K562 (cell line): Measurements from ENCODE around the gene JAKMIP2. TPM values are rescaled to one million over a fixed set of nuclear protein-coding genes. Genes with fewer than 3 reads are reported as not detected.

ENCODE experiments used
- ATAC-seq: fragments of 200-7000 bp; cut with Tn5 transposase; 3 replicates; pipeline ENCODE4 v1.9.1; 2020; ENCODE audit warnings: moderate library complexity
- BruUV-seq: library from RNA; stranded (reverse); fragments of 400-500 nt; replicated peaks from 2 replicates; lab custom pipeline; 2021; lab: Mats Ljungman, UMichigan
- CTCF ChIA-PET: fragments of 300-600 bp; formaldehyde crosslinking; extraction: SDS; loops from one replicate; lab custom pipeline; 2021; ENCODE audit warnings: low intra/inter-chr PET ratio; lab: Yijun Ruan, JAX
- POLR2A ChIA-PET: fragments of 300-600, 350-650 bp; sonication (Branson Sonifier 250); formaldehyde crosslinking; extraction: SDS; loops from one replicate; lab custom pipeline; 2021; ENCODE audit warnings: antibody characterized with exemption, inconsistent platforms; lab: Yijun Ruan, JAX
- DNase-seq, 4 experiments: peaks; one replicate each; pipeline versions ENCODE4 v3.0.0 to v3.0.0-alpha.2; 2011 to 2018; ENCODE audit warnings: low spot score in 3 of 4, mixed read lengths in 3 of 4; ENCODE audit errors: extremely low read depth in 1 of 4
- FAIRE-seq: peaks from 2 replicates; lab custom pipeline; 2011; peaks lifted over from hg19 to GRCh38; lab: Jason Lieb, UNC
- H2AFZ ChIP-seq: 2 replicates; pipeline ENCODE4 v1.6.0; 2011; ENCODE audit warnings: low read depth, low read length, control low read depth, inconsistent platforms
- H3K27ac ChIP-seq: fragments of 200-600 bp; 3 replicates; pipeline ENCODE4 v1.8.0; 2011; ENCODE audit warnings: low read depth, mild to moderate bottlenecking, control low read depth, inconsistent platforms, low read length, moderate library complexity, mixed read lengths; ENCODE audit errors: extremely low read depth
- H3K27me3 ChIP-seq, 2 experiments: fragments of 300-600 bp in 1 of 2; 2 replicates in 1 of 2; 3 replicates in 1 of 2; pipeline versions ENCODE4 v1.6.0 to v1.8.0; 2011; ENCODE audit warnings: inconsistent platforms in 2 of 2, low read length in 2 of 2, mild to moderate bottlenecking in 1 of 2, mixed read lengths in 1 of 2, moderate library complexity in 1 of 2; ENCODE audit not compliant: control insufficient read depth in 2 of 2, insufficient read depth in 2 of 2
- H3K36me3 ChIP-seq: fragments of 300-600 bp; 3 replicates; pipeline ENCODE4 v1.8.0; 2011; ENCODE audit warnings: mild to moderate bottlenecking, low read length, inconsistent platforms; ENCODE audit not compliant: control insufficient read depth, insufficient read depth
- H3K4me1 ChIP-seq, 2 experiments: fragments of 200-600 bp in 1 of 2; replicated peaks in 1 of 2; 2 replicates in 1 of 2; 3 replicates in 1 of 2; pipeline versions ENCODE4 v1.5.1 to v1.8.0; 2011; ENCODE audit warnings: inconsistent platforms in 2 of 2, low read length in 2 of 2, mild to moderate bottlenecking in 1 of 2, mixed read lengths in 1 of 2, moderate library complexity in 1 of 2; ENCODE audit not compliant: control insufficient read depth in 2 of 2, insufficient read depth in 2 of 2
- H3K4me2 ChIP-seq: 2 replicates; pipeline ENCODE4 v1.6.1; 2011; ENCODE audit warnings: low read length, control low read depth, inconsistent platforms, mixed read lengths; ENCODE audit not compliant: insufficient read depth
- H3K4me3 ChIP-seq: fragments of 200-600 bp; sonication (generic), shearing (Covaris generic); 2 replicates; pipeline ENCODE4 v1.5.1; 2016; ENCODE audit warnings: control low read depth, inconsistent platforms
- H3K79me2 ChIP-seq: fragments of 200-600 bp; 3 replicates; pipeline ENCODE4 v1.8.0; 2011; ENCODE audit warnings: low read length, inconsistent platforms; ENCODE audit not compliant: control insufficient read depth, insufficient read depth
- H3K9ac ChIP-seq, 2 experiments: 2 replicates each; pipeline versions ENCODE4 v1.6.0 to v1.6.1; 2011; ENCODE audit warnings: low read depth in 2 of 2, low read length in 2 of 2, control low read depth in 1 of 2, inconsistent platforms in 1 of 2, mild to moderate bottlenecking in 1 of 2, mixed read lengths in 1 of 2; ENCODE audit not compliant: insufficient read depth in 1 of 2
- H3K9me1 ChIP-seq: one replicate; pipeline ENCODE4 v1.6.0; 2011; ENCODE audit warnings: inconsistent platforms, mild to moderate bottlenecking, low read length, moderate library complexity; ENCODE audit not compliant: control insufficient read depth, insufficient read depth
- H3K9me3 ChIP-seq: replicated peaks from 2 replicates; pipeline ENCODE4 v1.5.1; 2011; ENCODE audit warnings: low read depth, low read length, inconsistent platforms; ENCODE audit not compliant: control insufficient read depth, insufficient read depth
- H4K20me1 ChIP-seq: replicated peaks from 2 replicates; pipeline ENCODE4 v1.6.1; 2011; ENCODE audit warnings: low read length, inconsistent platforms, mixed read lengths; ENCODE audit not compliant: control insufficient read depth, insufficient read depth
- PHF21A ChIP-seq: fragments of 450-650 bp; IDR thresholded peaks from 2 replicates; pipeline ENCODE4 v1.6.1; 2017; ENCODE audit warnings: low read depth, borderline replicate concordance
- PYGO2 ChIP-seq: fragments of 450-650 bp; IDR thresholded peaks from 2 replicates; pipeline ENCODE4 v1.6.1; 2016; ENCODE audit warnings: mild to moderate bottlenecking, missing genetic modification characterization, moderate library complexity, missing compliant biosample characterization
- ZC3H8 ChIP-seq: fragments of 450-650 bp; IDR thresholded peaks from 2 replicates; pipeline ENCODE4 v1.6.1; 2017
- ZNF143 ChIP-seq: sonication (generic); formaldehyde crosslinking; IDR thresholded peaks from 2 replicates; pipeline ENCODE4 v1.9.0; 2022; ENCODE audit warnings: mild to moderate bottlenecking, missing genetic modification reagents
- ZNF830 ChIP-seq: fragments of 250-450 bp; sonication (Bioruptor Pico); IDR thresholded peaks from 2 replicates; pipeline ENCODE4 v1.5.0; 2021; ENCODE audit warnings: mild to moderate bottlenecking
- ZZZ3 ChIP-seq: fragments of 450-650 bp; IDR thresholded peaks from 2 replicates; pipeline ENCODE4 v1.6.1; 2016; ENCODE audit warnings: antibody characterized with exemption, mild to moderate bottlenecking, moderate library complexity
- WGBS: fragments of 100-300 bp; shearing (Covaris generic); methylation state at CpG from one replicate; pipeline ENCODE4 v1.1.6; 2016; ENCODE audit warnings: low coverage, mixed read lengths; ENCODE audit not compliant: insufficient coverage; ENCODE audit errors: missing lambda C conversion rate; 5-methylcytosine and 5-hydroxymethylcytosine counted together
- in situ Hi-C: fragments of 300-500 bp; cut with MboI; formaldehyde crosslinking; loops from 4 replicates; pipeline ENCODE4 v1.15.0; 2018; ENCODE audit warnings: inconsistent platforms, mixed read lengths
- intact Hi-C: fragments of 100-400 bp; cut with micrococcal nuclease; formaldehyde crosslinking; loops from 2 replicates; pipeline ENCODE4 v1.14.2; 2022
- polyA plus RNA-seq, 8 experiments: library from polyadenylated mRNA; depleted of rRNA in 4 of 8; stranded (reverse) in 5 of 8; unstranded in 3 of 8; fragments of >200 nt; fragmentation: Nextera tagmentation in 2 of 8; fragmentation: Illumina TruSeq in 1 of 8; extraction: Ambion mirVana in 2 of 8; extraction: Trizol in 1 of 8; gene quantifications; 2 replicates each; pipeline versions ENCODE4 v1.2.1 to v1.2.3, GENCODE V29; 2011 to 2014; ENCODE audit warnings: inconsistent platforms in 1 of 8, missing spikeins in 1 of 8
- total RNA-seq, 7 experiments: library from RNA; depleted of rRNA in 6 of 7; stranded (reverse); fragments of >200 nt in 6 of 7; fragmentation: Illumina TruSeq in 2 of 7; extraction: Trizol in 2 of 7; gene quantifications; 2 replicates each; pipeline versions ENCODE4 v1.2.1 to v1.2.3, GENCODE V29; 2011 to 2021; ENCODE audit warnings: low replicate concordance in 1 of 7
- TF ChIP-seq, protein P1 (sequence below), 2 experiments: fragments of 450-650 bp; IDR thresholded peaks; 2 replicates each; pipeline ENCODE4 v1.6.1; 2016
- TF ChIP-seq, protein P2 (sequence below): IDR thresholded peaks from 2 replicates; pipeline ENCODE4 v1.6.1; 2016; ENCODE audit warnings: missing genetic modification characterization, missing compliant biosample characterization

The JAKMIP2 gene
- total and polyA plus RNA-seq, 9 of the 15 experiments (the other 6 are each of a cell fraction or from before 2014, with no cell fraction given): not detected

DNA sequence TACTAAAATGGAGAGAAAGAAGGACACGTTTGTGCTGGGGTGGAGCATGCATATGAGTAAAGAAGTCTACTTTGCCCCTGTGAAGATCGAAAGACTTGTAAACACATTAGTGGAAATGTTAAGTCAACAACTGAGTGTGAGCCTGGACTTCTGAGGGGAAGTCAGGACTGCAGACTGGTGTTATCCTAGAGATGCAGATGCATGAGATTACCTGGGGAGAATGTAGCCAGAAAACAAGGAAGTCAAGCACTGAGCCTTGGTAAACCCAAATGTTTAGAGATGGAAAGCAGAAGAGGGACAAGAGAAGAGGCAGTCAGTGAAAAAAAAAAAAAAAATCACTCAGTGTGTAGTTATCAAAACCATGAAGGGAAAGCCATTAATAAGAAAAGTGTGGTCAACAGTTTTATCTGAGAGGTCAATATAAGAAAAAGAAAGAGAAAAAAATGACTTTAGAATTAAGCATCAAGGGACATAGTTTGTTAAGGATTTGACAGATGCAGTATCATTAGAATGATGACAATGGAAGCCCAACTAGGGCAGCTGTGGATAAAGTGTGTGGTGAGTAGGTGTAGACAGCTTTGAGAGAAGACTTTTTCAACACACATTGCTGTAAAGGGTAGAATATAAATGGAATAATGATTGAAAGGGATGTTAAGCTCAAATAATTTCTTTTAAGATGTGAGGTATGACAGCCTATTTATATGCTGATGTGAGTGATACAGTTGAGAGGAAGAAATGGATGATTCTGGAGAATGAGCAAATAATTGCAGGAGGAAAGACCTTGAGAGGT is 22.2 kb downstream of the JAKMIP2 start:
- Histone ChIP-seq H3K79me2 (no peaks in the 10 kb centered on the region), H4K20me1 (no peaks in the 10 kb centered on the region), H3K9me3 (0 out of 2 replicates have a peak, but pooled peaks cover 2% of the 10 kb centered on the region), H3K4me1 (no peaks in the 10 kb centered on the region), H2AFZ (no peak overlapping the region), H3K27ac (no peak overlapping the region), H3K9ac (no peak overlapping the region), H3K4me3 (no peak overlapping the region), H3K4me2 (no peak overlapping the region), H3K36me3 (no peaks in the 10 kb centered on the region)
- ChIA-PET CTCF (no interaction called here), POLR2A (no interaction called here)
- BruUV-seq: no TSS peak
- in situ Hi-C loops: no loop called here
- intact Hi-C loops: no loop called here
- FAIRE-seq (no peak), DNase-seq (no peak)
- TF ChIP-seq ZNF143 (CRISPR knock-in tag) (no peak), ZC3H8 (no peak), ZNF830 (CRISPR knock-in tag) (no peak), PYGO2 (no peak), ZZZ3 (no peak), PHF21A (no peak)
- TF ChIP-seq, protein P1, sequence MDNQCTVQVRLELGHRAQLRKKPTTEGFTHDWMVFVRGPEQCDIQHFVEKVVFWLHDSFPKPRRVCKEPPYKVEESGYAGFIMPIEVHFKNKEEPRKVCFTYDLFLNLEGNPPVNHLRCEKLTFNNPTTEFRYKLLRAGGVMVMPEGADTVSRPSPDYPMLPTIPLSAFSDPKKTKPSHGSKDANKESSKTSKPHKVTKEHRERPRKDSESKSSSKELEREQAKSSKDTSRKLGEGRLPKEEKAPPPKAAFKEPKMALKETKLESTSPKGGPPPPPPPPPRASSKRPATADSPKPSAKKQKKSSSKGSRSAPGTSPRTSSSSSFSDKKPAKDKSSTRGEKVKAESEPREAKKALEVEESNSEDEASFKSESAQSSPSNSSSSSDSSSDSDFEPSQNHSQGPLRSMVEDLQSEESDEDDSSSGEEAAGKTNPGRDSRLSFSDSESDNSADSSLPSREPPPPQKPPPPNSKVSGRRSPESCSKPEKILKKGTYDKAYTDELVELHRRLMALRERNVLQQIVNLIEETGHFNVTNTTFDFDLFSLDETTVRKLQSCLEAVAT (IDR thresholded peaks at IDR 0.05): no peak
- TF ChIP-seq, protein P2, sequence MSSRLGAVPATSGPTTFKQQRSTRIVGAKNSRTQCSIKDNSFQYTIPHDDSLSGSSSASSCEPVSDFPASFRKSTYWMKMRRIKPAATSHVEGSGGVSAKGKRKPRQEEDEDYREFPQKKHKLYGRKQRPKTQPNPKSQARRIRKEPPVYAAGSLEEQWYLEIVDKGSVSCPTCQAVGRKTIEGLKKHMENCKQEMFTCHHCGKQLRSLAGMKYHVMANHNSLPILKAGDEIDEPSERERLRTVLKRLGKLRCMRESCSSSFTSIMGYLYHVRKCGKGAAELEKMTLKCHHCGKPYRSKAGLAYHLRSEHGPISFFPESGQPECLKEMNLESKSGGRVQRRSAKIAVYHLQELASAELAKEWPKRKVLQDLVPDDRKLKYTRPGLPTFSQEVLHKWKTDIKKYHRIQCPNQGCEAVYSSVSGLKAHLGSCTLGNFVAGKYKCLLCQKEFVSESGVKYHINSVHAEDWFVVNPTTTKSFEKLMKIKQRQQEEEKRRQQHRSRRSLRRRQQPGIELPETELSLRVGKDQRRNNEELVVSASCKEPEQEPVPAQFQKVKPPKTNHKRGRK: no peak
- TF ChIP-seq, all 486 proteins: peak for 0
- H3K27me3 ChIP-seq: no peaks in the 10 kb centered on the region
- no peaks in the 10 kb centered on the region for H3K9me1 ChIP-seq
- ATAC-seq: no peak
- 0% methylated on average over 2 of the region's 2 CpGs for WGBS
